Epithelial cell of prostate (primary cell): ENCODE results near the gene SFMBT1.
"Not testable (repeated sequence)": the region's sequence is repeated elsewhere in the genome, so short reads cannot be mapped to it uniquely, and the experiment has no call there.

Source experiments
- DNase-seq: peaks from one replicate; pipeline ENCODE4 v3.0.0-alpha.2; 2011; ENCODE audit warnings: low read depth, low spot score
- H3K27ac ChIP-seq: fragments of 450-650 bp; 2 replicates; pipeline ENCODE4 v1.5.1; 2017; ENCODE audit warnings: mild to moderate bottlenecking

The SFMBT1 gene

DNA sequence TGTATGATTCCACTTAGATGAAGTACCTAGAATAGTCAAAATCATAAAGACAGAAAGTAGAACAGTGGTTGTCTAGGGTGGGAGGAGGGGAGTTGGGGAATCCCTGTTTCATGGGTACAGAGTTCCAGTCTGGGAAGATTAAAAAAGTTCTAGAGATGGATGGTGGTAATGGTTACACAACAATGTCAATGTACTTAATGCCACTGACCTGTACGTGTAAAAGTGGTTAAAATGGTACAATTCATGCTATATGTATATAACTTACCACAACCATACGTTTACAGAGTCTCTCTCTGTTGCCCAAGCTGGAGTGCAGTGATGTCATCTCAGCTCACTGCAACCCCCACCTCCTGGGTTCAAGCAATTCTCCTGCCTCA lies 6.5 kb downstream of the SFMBT1 start:
- no peak for DNase-seq
- H3K27ac ChIP-seq: no peak overlapping the region

DNA sequence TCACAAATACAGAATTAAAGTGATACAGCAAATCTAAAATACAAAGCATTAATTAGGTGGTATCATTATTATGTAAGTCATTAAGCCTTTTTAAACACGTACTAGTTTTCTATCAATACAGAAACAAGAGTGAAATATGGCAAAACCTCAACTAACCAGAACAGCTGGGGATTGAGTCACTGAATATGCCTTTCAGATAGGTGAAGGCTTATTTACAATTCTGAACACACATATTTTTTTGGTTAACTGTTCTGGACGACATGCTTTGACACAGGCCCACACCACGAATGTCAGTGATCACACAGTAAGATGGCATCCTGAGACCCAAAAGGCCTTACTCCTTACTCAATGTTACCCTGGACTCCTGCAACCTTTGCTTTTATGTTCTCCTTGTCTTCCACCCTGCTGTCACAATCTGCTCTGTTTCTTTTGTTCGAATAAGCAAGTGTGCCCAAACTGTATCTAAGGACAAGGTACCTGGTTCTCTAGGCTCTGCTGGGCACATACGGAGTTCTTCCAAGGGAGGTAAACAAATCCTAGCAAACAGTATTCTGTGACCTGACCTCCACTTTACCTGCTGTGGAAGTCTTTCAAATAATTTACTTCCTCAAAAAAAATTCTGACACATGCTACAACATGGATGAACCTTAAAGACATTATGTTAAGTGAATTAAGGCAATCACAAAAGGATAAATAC lies 7.0 kb downstream of the SFMBT1 start:
- no peak for DNase-seq
- H3K27ac ChIP-seq: no peak overlapping the region

DNA sequence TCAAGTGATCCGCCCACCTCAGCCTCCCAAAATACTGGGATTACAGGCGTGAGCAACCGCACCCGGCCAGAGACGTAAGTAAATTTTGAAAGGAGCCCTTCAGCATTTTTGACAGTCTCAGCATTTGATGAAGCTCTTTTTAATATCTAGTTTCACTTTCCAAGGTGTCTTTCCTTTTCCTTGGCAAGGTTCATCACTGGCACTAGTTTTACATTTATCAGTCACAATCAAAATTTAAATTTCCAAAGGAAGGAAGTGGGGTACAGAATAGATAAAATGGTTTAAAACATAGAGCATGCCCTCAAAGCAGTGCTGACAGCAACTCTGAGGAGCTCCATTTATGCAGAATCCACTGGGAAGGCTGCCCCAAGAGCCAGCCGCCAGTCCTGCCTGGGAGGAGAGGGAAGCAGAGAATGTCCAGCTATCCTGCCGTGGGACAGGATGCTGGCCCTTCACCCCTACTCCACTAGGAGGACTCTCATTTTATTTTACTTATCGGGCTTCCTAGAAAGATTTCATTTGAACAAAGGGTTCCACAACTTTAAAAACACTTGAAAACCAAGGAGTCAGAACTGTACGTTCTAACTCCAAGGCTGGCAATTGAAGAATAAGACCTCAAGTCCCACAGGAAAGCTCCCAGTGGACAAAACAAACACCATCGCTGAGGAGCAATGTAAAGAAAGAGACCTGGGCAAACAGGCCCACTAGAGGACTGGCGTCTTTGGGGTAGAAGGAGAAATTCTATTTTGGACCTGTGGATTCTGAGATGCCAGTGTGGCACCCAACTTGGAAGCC lies 9.9 kb downstream of the SFMBT1 start:
- DNase-seq: no peak
- H3K27ac ChIP-seq: no peak overlapping the region

DNA sequence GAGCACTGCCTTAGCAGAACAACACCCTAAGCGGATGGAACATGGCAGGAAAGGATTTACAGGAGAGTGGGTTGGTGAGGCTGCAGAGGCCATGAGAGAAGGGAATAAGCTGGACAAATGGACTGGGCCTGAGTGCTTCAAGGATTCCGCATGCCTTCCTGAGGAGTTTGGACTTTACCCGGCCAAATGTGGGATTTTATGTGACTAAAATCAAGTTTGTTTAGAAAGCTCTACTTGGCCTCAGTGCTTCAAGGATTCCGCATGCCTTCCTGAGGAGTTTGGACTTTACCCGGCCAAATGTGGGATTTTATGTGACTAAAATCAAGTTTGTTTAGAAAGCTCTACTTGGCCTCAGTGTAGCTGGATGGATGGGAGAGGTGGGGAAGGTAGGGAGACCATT lies 10.9 kb downstream of the SFMBT1 start:
- DNase-seq, H3K27ac ChIP-seq: not testable (repeated sequence)

DNA sequence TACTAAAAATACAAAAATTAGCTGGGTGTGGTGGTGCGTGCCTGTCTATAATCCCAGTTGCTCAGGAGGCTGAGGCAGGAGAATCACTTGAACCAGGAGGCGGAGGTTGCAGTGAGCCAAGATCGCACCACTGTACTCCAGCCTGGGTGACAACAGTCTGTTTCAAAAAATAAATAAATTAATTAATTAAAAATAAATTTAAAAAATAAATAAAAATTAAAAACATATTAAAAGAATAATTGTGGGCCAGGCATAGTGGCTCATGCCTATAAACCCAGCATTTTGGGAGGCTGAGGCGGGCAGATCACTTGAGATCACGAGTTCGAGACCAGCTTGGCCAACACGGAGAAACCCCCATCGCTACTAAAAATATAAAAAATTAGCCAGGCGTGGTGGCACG lies 11.5 kb downstream of the SFMBT1 start:
- DNase-seq, H3K27ac ChIP-seq: not testable (repeated sequence)

DNA sequence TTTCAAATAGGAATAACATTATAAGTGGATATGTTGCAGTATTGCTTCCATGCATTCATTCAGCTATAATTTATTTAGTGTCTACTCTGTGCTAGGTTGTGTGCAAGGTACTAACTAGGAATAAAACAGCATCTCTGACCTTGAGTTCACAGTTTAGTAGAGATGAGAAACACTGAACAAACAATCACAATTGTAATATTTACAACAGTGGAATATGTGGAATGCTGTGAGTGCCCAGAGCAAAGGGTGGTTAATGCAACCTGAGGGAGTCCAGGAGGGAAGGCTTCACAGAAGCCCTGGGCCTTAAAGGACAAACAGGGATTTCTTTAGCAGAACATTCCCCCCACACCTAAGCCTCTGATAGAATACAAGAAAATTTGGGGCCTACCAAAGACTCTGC lies 13.3 kb downstream of the SFMBT1 start:
- no peak overlapping the region for H3K27ac ChIP-seq
- no peak for DNase-seq

DNA sequence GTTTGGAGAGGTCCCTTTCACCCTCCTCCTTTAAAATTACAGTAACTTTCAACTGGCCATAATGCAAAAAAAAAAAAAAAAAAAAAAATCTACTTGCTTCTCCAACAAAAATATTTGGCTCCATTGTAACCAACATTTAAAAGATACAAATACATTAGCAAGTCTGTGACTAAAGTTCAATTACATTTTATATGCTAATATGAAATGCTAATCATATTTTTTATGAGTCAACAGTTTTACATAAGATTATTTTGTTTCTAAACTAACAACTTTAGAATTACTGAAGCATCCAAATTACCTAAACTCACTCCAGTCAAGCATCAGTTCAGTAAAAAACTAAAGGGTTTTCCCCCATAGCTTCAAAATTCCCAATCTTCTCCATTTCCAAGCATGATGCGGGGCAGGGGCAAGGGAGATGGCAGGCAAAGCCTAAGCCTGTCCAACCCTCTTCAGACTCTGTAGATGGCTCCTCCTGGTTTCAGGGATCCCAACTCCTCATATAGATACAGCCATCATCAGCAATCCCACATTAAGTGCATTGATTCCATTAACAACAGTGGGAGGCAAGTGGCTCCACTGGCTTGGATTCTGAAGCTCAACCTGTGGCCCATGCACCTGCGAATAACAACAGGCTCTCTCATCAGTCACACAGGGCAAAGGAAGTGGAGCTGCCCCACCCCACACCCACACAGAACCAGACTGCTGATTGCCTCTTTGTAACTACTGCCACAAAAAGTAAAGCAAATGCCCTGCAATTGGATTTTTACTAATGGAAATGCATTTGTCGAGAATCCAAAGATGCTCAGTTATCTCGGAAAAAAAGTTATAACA lies 15.0 kb downstream of the SFMBT1 start:
- DNase-seq: no peak
- H3K27ac ChIP-seq: no peak overlapping the region

DNA sequence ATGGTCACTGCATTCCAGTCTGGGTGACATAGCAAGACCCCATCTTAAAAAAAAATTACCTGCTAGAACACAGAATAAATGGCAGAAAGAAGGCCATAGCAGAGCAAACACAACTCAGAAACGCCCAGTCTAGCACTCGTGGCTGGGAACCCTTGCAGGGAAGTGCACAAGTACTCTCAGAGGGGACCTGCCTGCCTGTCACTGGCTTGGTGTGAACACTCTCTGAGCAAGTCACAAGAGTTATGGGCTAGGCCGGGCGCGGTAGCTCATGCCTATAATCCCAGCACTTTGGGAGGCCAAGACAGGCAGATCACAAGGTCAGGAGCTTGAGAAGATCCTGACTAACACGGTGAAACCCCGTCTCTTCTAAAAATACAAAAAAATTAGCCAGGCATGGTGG lies 17.2 kb downstream of the SFMBT1 start:
- DNase-seq: no peak
- H3K27ac ChIP-seq: no peak overlapping the region

DNA sequence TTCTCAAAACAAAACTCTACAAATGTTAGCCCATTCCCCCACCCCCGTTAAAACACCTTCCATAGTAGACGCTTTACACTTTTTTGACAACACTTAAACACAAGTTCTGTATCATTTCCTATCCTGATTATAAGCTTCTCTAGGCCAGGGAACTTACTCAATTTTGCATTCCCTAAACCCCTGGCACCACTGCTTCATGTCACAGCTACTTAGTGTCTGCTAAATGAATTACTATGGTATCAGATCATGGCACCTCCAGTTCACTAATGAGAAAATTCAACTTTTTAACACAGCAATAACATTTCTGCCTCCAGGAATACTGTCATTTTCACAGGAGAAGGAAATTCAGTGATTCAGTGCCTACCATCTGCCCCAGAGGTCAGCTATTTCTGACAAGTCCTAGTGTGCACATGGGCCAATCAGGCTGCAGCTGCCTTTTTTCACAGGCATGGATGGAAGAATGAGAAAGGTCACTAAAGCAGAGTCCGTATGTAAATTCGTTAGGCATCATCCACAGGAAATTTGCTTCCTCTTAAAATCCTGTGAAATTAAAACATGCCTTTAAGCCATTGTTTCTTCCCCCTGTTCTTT lies 18.5 kb downstream of the SFMBT1 start:
- DNase-seq: no peak
- no peak overlapping the region for H3K27ac ChIP-seq

DNA sequence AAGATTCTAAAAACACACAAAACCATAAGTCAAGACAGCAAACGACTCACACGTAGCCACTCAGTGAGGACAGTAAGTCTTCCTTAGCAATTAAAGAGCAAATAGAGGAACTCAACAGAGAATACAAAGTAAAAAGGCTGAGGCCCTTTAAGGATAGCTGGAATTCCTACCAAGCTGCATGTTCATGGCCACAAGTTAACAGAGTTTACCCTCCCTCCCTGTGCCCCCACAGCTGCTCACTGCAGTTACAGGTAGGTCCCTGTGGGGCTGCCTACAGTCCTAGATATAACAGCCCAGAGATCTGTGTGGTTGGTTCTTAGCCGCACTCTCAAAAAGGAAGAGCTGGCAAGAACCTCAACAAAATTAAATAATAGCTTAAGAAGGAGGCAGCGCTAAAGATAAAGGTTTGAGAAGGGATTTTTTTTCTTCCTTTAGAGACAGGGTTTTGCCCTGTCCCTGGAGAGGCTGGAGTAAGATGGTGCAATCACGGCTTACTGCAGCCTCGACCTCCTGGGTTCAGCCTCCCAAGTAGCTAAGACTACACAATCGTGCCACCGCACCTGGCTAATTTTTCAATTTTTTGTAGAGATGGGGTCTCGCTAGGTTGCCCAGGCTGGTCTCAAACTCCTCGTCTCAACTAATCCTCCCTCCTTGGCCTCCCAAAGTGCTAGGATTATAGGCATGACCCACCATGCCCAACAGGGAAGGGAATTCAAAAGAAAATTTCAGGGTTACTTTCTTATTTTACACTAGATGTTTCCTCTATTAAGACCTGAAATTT lies 19.3 kb downstream of the SFMBT1 start:
- H3K27ac ChIP-seq: no peak overlapping the region
- DNase-seq: no peak

DNA sequence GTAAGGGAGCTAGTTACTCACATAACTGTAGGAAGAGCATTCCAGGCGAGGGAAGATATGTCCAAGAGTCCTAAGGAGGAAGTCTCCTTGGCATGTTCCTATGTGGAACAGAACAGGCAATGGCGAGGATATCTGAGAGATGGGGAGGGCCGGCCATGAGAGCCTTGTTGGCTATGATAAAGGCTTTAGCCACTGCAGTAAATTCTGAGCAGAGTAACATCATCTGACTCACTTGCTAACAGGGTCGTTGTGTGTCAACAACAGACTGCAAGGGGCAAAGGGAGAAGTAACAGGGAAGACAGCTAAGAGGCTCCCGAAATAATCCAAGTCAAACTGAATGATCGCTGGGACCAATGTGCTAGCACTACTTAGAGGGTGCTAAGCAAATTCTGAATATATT lies 21.6 kb downstream of the SFMBT1 start:
- no peak overlapping the region for H3K27ac ChIP-seq
- no peak for DNase-seq

DNA sequence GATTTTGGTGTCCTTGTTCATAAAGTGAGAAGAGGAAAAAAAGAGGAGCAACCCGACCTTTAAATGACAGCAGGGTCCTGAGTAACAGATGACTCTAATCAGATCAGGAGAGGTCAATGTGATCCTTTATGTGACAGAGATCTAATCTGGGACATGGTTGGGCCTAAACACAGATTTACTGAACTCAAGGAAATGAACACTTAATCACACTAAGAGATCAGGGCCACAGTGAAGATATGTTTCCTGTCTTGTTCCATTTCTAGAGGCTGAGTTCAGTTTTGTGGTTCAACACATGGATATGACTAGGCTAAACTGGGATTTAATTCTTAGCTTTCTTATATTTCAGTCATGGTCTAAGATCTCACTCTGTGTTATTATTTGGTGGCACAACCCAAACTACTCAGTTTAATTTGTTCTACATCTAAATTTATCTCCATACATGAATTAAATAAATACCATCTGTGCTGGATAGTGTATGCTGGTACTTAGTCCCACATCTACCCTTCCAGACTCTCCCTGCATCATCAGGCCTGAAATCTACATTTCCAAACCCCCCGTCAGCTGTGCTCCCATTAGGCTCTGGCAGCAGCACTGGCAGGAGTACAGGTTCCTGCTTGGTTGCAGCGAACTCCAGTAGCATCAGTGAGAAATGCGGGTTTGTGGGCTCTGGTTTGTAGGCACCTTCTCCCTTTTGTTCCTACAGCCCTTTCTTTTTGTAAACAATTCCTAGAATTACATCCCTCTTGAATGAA lies 22.6 kb downstream of the SFMBT1 start:
- no peak for DNase-seq
- no peak overlapping the region for H3K27ac ChIP-seq

DNA sequence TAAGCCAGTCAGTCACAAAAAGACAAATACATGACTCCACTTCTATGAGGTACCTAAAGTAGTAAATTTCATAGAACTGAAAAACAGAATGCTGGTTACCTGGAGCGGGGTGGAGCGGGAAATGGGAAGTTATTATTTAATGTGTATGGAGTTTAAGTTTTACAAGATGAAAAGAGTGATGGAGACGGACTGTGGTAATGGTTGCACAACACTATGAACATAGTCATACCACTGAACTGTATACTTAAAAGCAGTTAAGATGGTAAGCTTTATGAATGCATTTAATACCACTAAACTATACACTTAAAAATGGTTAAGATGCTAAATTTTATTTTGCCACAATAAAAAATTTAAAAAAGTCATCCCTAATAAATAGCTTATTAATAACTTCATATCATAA lies 23.2 kb downstream of the SFMBT1 start:
- DNase-seq: no peak

DNA sequence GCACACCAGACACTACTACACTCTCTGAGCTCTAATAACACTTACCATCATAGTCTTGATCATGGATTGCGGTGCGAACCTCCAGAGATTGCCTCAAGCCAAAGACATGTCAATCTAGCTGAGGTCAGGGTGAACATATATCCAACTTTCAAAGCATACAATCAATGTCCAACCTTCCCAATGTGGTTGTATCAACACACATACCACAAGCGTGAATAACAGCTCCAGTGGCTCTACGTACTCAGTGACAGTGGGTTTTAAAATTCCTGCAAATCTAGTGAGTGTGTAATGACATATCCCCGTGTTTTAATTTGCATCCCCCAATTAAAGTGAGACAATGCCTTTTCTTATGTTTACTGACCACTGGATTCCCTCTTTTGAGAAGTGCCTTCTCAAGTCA lies 29.6 kb downstream of the SFMBT1 start:
- no peak overlapping the region for H3K27ac ChIP-seq
- no peak for DNase-seq

More for the DNA sequence above, 23.2 kb downstream of the SFMBT1 start:
- H3K27ac ChIP-seq: no peak overlapping the region

DNA sequence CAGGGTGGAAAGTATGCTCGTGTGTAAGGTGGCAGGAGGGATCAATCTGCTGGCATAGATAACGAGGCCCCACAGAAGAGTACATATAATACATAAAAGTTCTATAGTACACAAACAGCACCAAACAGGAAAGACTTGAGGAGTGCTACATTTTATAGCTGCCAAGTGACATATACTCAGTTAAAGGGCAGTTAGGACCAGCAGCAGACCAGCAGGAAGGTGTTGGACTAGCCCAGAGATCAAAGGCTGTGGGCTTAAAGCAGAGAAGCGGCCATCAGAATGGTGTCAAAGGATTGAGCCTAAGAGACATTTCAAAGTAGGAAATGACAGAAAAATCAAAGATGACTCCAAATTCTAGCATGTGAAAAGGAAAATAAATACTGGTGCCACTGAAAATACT lies 34.5 kb downstream of the SFMBT1 start:
- no peak for DNase-seq
- H3K27ac ChIP-seq: no peak overlapping the region

DNA sequence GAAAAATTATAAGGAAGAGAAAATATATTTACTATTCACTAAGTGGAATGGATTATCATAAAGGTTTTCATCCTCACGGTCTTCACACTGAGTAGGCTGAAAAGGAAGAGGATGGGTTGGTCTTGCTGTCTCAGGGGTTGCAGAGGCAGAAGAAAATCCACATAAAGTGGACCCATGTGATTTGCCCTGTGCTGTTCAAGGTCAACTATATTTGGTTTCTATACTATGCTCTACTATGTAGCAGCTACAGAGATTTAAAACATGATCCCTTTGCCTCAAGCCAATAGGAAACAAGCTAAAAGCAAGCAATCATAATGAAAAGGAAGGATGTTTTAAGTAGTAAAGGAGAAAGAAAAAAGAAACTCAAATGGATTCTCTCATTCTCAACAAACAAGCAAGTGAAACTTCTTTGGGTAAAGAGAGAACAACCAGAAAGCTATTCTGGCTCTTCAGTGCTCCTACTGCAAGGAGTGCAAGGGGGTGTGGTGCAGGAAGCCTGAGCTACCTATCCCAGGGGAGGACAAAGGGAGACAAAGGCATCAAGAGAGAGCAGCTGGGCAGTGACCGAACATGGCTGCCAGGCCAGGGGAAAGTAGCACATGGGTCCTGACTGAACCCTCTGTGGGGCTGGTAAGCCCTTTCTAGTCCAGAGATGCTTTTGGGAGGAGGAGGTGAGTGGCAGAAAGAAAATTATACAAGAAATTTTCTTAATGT lies 35.9 kb downstream of the SFMBT1 start:
- H3K27ac ChIP-seq: no peak overlapping the region
- DNase-seq: no peak

DNA sequence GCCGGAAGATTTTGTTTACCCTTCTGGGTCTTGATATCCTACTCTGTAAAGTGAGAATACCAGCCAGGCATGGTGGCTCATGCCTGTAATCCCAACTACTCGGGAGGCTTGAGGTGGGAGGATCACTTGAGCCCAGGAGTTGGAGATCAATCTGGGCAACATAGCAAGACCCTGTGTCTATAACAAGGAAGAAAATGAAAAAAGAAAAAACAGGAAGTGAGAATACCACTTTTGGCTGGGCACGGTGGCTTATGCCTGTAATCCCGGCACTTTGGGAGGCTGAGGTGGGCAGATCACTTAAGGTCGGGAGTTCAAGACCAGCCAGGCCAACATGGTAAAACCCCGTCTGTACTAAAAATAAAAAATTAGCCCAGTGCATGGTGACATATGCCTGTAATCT lies 36.9 kb downstream of the SFMBT1 start:
- no peak for DNase-seq
- H3K27ac ChIP-seq: no peak overlapping the region

DNA sequence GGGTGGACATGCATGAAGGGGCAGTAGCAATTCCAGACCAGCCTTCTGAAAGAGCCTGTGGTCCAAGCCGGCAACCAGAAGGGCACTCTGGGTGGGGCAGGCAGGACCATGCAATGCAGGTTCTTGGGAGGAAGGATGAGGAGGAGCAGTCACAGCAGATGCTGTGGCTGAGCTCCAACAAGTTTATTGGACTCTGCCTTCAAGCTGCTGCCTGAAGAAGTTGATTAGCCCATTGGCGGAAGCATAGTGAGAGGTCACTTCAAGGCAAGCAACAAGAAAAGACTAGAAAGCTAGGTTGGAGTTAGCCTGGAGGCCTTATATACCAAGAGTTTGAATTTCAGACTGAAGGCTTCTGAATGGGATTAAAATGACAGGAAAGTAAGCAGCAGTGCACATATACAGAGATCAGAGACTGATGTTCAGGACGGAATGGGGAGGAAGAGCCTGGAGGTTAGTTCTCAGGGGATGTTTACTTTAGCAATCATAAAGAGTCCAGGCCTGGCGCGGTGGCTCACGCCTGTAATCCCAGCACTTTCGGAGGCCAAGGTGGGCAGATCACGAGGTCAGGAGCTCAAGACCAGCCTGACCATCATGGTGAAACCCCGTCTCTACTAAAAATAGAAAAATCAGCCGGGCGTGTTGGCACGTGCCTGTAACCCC lies 39.9 kb downstream of the SFMBT1 start:
- DNase-seq: no peak
- no peak overlapping the region for H3K27ac ChIP-seq
